SHP77 (cell line): ENCODE data around the gene CSTPP1.

Experiments used
- DNase-seq, 2 experiments: peaks; one replicate each; lab custom pipeline; 2025; lab: John Stamatoyannopoulos, UW

The CSTPP1 gene

GRCh38 chr11:47208628-47209027 is 272.1 kb downstream of the CSTPP1 start:
- DNase-seq = no peak
